Fibroblast of peridontal ligament (primary cell): Measurements from ENCODE around the gene SPEN.
A peak's percentile ranks its signal among the peaks of the same experiment; 100 is the strongest.

ENCODE experiments used
- DNase-seq: peaks from one replicate; pipeline ENCODE4 v3.0.0-alpha.2; 2010; ENCODE audit errors: extremely low read depth

SPEN gene

DNA sequence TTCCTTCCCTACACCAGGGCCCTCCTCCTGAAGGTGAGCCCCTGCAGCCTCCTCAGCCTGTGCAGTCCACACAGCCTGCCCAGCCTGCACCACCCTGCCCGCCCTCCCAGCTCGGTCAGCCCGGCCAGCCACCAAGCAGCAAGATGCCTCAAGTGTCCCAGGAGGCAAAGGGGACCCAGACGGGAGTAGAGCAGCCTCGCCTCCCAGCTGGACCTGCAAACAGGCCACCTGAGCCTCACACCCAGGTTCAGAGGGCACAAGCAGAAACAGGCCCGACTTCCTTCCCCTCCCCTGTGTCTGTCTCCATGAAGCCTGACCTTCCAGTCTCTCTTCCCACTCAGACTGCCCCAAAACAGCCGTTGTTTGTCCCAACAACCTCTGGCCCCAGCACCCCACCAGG, 89.6 kb downstream of the SPEN start:
- no peak for DNase-seq

DNA sequence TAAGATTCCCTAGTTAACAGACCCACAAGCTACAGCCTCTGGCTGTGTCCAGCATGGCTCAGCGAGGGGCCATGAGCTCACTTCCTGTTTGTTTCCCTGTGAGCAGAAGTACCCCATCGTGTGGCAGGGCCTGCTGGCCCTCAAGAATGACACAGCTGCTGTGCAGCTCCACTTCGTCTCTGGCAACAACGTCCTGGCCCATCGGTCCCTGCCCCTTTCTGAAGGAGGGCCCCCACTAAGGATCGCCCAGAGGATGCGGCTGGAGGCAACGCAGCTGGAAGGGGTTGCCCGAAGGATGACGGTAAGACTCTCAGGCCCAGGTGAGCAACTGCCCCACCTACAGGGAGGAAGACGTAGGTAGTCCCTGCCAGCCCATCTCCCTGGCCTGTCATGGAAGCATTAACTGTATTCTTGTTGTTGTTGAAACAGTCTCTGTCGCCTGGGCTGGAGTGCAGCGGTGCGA, 90.2 kb downstream of the SPEN start:
- DNase-seq, result no peak

DNA sequence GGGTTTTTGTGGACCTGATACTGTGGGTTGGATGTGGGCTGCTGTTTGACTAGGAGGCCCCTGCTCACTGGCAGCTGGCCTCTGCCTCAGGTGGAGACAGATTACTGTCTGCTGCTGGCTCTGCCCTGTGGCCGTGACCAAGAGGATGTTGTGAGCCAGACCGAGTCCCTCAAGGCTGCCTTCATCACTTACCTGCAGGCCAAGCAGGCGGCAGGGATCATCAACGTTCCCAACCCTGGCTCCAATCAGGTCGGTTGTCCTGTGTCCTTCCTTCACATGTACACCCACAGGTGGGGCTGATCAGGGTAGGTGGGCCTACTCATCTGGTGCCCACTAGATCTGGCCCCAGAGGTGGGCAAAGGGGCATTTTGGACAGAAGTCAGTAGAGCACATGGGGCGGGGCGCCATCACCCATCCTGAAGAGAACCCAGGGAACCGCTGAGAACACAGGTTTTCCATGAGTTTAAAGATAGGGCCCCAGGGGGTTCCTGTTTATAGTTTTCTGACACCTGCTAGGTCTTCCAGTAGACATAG, 91.2 kb downstream of the SPEN start:
- no peak for DNase-seq

DNA sequence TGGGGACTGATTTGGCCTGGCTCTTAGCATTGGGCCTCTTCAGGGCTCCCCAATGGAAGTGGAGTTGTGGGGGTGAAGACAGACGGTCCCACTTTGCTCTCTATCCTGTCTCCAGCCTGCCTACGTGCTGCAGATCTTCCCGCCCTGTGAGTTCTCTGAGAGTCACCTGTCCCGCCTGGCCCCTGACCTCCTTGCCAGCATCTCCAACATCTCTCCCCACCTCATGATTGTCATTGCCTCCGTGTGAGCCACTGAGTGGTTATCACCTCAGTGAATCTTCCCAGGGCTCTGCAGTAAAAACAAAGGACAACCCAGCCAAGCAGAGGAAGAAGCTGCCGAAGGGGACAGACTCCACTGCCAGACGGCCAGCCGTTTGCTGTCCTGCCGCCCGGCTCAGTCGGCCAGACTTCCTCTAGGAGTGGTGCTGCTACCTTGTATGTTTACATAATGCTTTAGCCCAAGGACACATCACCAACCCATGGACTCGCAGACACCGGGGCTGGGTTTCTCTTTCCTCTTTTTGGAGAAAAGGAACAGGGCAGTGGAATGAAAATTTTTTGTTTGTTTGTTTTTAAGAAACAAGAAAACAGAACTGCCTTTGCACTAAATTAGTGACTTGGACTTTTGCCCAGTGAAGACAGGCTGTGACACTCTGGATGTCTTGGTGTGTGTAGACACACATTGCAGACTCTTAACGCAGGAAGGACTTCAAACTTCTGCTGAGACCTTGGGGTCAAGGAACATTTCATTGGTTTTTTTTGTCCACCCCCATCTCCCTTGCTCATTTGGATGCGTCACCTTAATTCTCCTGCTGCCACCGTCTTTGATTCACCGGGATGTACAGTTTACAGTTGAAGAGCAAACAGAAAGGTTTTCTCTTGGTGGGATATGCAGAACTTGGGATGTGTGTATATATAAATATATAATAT, 91.9 kb downstream of the SPEN start:
- peak; percentile 23 for DNase-seq

DNA sequence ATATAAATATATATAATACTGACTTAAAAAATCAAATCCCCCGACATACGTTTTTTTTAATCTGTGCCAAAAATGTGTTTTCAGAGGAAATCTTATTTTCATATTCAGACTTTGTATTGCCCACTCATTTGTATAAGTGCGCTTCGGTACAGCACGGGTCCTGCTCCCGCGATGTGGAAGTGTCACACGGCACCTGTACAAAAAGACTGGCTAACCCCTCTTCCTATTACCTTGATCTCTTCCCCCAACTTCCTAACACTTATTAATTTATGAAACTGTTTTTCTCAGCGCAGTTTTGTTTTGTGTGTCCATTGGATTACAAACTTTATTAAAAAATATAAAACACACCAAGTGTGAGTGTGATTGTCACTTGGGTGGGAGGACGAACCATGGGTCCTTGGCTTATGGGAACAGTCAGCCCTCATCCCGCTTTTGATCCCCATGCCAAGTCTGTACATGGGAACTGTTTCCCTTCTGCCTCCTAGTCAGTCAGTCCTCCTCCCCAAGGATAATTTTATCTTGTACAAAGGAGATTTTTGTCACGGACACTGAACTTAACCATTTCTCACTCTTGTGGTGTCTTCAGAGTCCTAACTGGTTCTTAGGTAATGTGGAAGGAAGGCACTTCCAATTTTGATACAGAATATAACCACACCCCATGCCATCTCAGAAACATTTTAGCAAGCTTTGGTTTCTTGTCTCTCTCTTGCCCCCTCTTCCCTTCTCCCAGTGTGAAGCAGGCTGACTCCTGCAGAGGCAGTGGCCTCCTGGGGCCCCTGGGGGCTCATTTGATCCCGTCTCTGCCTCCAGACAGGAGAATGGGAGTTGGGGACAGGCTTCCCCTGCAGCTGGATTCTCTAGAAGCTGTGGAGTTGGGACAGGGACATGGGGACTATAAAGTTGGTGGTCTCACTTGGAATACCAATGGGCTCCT, 92.9 kb downstream of the SPEN start:
- DNase-seq, result no peak

DNA sequence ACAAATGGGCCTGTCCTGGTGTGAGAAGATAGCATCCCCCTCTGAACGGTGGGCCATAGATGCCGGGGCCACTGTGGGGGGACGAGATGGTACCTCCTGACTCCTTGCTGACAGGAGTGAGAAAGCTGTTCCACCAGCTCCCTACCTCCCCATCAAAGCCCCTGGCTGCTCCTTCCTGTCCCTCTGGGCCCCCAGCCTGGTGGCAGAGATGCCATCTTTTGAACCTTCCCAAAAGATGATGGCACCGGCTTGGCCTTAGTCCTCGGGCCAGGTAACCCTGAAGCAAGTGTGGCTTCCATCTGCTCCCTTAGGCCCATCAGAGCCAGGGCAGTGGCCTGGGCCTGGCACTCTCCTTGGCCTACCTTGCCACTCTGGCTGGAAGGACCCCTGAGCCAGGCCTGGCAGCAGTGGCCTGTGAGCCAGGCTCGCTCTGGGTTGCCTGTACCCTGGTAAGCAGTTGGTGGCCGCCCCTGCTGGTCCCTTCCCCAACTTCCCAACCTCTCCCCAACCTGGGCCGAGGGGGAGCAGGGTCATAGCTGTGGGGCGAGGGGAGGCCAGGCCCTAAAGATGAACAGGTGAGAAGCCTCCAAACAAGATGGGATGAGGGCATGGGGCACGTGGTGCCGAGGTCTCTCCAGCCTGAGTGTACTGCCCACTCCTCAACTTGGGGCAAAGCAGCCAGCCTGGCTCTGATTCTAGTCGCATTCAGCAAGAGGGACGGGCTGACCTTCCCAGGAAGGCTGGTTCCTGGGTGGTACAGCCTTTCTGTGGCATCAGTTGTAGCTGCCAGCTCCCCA, 93.7 kb downstream of the SPEN start:
- DNase-seq, result no peak

DNA sequence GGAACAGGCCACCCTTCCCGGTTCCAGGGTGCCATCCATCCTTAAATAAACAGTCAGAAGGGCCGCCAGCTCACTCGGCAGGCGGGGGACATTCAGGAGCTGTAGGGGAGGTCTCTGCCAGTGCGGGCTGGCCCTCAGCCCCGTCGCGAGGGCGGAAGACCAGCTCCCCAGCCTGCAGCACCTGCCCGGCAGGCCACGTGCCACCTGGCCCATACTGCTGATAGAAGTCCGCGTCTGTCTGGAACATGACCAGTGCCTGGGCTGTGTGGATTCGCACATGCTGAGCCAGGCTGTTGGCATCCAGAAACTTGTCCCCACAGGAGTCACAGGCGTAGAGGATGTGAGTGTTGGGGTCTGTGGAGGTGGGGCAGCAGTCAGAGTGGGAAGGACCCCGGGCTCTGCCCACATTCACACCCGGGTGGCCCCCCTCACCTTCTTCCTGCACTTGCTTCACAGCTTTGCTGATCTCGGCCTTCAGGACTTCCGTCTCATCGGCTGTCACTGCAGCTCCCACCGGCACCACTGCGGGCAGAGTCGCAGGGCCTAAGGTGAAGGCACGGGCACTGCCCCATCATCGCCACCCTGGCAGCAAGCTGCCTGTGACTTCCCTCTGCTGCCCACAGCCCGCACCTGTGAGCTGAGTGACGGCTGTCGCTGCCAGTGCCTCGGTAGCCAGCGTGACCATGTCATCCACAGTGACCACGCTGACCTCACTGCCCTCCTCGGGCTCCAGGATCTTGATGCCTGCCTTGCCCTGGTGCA, 94.6 kb downstream of the SPEN start:
- DNase-seq, result no peak

DNA sequence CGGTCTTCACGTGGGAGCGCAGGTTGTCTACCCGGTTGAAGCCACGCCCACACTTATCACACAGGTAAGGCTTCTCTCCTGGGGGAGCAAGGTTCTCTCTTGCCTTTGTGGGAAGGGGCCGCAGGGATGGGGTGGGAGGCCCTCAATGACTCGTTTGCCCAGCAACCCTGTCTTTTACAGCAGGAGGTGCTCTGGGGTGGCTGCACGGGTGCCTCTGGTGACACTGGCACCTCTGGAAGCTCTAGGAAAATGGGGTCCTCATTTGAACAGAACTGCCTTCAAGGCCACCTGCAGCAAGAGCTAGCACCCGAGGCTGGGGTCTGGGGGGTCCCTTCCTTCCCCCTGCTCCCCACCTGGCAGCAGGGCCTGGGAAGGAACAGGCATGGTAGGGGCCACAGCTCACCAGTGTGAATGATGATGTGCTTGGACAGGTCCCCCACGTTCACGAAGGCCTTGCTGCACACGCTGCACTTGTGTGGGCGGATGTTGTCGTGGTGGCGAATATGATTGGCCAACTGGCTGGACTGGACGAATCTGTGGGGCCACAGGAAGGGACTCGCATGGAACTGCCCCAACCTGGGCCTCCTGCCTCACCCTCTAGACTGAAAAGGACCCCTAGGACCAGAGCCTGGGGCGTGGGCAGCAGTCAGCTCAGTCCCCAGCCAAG, 95.3 kb downstream of the SPEN start:
- no peak for DNase-seq

DNA sequence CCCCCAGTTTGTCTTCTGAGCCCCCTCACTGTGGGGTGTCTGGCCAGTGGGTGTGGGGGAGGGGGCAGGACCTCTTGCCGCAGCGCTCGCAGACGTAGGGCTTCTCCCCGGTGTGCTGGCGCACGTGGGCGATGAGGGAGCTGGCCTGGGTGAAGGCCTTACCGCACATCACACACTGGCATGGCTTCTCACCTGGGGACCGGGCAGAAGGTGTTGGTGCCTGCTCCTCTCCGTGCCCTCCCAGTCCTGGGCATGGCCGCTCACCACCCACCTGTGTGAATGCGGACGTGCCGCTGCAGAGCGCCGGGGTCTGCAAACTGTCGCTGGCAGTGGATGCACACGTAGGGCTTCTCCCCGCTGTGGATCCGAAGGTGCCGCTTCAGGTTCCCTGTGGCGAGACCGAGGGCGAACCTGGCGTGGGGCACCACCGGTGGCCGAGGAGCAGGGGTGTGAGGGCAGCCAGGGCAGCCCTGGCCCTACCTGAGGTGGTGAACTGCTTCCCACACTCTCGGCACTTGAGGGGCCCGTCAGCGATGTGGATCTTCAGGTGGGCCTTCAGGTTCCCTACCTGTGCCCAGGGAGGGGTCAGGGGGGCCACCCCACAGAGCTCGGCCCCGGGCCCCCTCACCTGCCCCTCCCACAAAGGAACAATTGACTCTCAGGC, 96.0 kb downstream of the SPEN start:
- DNase-seq, result no peak

DNA sequence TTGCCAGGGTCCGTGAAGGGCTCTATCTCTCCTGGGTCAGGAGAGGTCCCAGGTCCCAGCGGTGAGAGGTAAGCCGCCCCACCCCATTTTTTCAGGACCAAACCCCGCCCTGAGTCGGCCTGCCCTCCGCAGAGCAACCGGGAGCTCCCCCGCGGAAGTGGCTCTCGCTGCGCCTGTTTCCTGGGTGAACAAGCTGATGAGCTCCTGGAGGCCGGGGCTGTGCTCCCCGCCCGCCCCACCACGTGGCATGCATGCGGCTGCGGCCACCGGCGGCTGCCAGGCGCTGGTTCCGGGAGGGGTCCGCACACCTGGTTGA, 96.4 kb downstream of the SPEN start:
- no peak for DNase-seq

DNA sequence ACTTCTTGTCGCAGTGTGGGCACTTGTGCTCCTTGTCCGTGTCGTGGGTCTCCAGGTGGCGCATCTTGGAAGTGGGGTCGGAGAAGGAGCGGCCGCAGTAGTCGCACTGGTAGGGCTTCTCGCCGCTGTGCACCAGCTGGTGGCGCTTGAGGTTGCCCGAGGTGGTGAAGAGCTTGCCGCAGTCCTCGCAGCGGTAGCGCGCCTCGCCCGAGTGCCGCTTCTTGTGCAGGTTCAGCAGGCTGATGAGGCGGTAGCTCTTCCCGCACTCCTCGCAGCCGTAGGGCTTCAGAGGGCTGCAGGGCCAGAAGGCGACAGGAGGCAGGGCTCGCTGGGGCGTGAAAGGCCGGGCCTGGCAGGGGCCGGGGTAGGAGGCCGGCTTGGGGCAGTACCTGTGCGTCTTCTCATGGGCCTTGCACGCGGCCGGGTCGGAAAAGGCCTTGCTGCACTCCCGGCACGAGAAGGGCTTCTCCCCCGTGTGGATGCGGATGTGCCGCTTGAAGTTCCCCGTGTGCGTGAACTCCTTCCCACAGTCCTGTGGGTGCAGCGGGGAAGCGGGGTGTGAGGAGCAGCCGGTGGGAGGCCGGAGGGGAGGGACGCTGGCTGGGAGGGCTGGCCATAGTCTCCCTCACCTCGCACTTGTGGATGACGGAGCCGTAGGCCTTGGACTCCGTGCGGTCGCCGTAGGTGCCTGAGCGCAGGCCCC, 97.0 kb downstream of the SPEN start:
- DNase-seq, result no peak

DNA sequence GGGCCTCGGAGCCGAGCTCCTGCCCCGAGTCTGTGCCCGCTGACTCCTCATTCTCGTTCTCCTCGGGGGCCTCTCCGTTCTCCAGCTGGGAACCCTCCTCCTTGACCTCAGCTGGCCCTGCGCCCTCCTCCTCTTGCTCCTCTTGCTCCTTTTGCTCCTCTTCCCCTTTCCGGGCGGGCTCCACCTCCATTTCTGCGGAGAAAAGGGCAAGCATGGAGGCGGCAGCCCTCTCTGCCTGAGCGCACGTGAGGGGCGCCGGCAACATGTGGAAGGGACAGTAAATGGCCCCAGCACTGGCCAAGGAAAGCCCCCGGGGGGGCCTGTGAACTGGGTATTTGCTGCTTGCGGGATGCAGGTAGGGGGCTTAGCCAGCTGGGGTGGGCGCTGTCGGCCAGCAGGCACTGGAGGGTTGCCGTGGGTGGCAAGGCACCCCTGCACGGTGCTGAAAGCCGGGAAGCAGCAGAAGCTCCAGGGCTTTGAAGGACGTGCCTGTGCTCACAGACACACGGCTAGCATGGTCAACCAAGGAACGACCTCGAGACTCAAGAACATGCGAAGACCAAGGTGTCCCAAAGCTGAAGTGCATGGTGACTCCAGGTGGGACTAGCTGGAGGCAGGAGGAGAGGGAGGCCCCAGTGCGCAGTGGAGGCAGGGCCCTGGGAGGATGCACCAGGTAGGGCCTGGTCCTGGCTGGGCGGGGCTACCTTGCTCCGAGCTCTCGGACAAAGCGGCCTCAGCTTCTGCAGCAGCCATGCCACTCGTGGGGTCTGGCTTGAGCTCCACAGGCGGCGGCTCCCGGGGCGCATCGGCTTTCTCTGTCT, 97.7 kb downstream of the SPEN start:
- DNase-seq, result no peak

DNA sequence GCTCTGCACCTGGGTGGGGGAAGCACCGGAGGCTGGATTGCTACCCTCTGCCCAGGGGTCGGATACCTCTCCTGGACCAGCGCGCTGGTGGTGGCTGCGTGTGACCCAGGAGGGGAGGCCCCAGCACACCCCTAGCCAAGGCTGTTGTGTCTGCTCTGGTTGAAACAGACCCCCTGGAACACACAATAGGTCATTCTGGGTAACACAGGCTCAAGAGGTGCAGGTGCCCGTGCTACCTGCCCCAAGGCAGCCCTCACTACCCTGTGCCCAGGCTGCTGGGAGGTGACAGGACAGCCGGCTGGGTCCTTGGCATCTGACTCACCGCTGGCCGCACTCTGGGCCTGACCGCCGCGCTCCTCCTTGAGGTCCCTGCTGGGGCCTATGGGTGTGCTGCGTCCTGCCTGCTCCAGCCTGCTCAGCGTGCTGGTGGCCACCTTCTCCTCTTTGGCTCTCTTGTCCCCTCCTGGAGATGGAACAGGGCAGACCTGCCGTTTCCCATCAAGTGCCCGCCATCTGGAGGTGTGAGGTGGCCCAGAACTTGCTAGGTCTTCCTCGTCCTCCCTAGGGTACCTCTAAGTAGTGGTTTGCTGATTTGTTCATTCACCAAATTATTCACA, 98.4 kb downstream of the SPEN start:
- no peak for DNase-seq

DNA sequence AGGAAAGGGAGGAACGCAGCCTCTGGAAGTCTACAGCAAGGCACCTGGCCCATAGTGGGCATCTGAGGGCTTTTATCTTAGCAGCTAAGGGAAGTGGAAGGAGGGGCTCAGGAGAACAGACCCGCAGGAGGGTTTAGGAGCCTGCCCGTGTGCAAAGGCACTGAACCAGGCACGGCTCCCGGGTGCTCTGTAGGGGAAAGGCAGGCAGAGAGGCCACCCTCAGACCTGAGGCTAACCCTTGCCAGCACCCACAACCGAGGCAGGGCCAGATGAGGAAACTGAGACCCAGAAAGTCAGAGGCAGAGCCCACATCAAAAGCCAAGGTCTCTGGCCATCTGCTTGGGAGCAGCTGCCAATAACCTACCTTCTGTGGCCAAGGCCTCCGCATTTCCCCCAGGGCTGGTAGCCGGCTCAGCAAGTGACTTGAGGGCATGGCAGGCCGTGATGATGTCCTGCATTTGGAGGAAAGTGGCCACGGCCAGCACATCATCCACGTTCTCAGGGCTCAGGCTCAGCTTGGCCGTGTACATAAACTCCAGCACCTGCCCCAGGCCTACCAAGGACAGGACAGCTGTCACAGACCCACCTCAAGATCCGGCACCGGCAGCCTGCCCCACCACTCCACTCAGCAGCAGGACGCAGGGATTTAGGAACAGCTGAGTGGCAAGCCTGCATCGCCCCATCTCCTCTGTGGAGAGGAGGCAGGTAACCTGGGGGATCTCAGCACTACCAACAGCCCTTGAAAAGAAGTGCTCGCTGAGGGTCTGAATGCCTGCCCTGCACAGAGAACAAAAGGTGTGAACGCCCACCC, 99.3 kb downstream of the SPEN start:
- DNase-seq, result no peak

DNA sequence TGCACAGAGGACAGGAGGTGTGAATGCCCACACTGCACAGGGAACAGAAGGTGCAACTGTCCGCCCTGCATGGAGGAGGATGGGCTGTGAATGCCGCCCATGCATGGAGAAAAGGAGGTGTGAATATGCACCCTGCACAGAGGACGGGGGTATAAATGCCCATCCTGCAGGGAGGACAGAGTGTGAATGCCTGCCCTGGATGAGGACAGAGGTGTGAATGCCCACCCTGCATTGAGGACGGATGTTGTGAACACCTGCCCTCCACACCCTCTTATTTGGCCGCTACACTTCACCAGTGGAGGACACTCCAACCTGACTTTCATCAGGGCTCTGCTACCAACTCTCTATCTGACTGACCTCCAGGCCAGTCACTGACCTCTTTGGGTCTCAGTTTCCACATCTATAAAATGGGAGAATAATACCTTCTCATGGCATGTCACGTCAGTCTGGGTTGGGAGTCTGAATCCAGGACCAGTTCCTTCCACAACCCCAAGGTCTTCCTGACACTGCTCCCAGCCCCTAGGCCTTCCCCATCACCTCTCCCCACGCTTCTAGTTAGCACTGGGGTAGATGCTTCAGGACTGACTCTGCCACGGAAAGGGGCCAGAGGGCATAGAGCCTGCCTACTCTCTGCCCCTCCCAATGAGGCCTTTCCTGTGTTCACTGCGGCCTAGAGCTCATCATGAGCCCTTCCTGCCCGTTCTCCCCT, 100.0 kb downstream of the SPEN start:
- no peak for DNase-seq

DNA sequence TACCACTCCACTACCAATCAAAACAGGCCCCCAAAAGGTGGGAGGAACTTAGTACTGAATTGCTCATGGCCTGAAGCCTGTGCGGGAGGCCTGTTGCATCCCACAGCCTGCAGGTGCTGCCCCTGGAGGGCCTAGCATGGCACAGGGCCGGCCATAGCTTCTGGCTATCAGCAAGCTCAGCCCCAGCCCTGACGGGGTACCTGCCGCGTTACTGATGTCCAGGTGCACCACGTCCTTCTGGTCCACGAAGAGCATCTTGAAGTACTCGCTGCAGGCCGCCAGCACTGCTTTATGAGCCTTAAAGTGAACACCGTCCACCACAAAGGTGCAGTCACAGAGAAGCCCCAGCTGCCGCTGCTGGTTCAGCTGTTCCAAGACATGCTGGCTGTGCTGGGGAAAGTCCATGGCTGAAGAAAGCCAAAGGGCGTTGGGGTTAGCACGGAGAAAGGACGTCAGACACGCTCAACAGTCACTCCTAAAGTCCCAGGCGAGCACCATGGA, 100.6 kb downstream of the SPEN start:
- DNase-seq, result no peak
